ENCODE results near the gene ORC3. TPM values are rescaled to one million over a fixed set of nuclear protein-coding genes. Genes with fewer than 3 reads are reported as not detected.

The ORC3 gene
- total and polyA plus RNA-seq, 2 donors (not counting 3 experiments of a cell fraction or from before 2014, with no cell fraction given): 9.2 to 17.9 TPM

DNA sequence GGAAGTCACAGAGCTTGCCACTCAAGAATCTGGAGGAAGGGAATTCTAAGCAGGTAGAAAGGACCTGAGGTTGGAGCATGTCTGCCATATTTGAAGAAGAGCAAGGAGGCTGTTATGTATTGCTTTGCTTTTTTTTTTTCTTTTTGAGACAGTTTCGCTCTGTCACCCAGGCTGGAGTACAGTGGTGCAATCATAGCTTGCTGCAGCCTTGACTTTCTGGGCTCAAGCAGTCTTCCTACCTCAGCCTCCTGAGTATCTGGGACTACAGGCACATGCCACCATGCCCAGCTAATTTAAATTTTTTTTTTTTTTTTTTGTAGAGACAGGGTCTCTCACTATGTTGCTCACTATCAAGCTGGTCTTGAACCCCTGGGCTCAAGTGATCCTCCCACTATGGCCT lies 40.8 kb downstream of the ORC3 start:
- CTCF ChIA-PET: interaction anchor here (0.6 kb wide), 2 partner anchors 13 to 280 kb away, joined by 3 read pairs; no protein-coding TSS in a partner anchor
- TF ChIP-seq JUN (IDR thresholded peaks at IDR 0.05; ENCODE audit: borderline replicate concordance, insufficient read depth, insufficient read length, low read depth): no peak

DNA sequence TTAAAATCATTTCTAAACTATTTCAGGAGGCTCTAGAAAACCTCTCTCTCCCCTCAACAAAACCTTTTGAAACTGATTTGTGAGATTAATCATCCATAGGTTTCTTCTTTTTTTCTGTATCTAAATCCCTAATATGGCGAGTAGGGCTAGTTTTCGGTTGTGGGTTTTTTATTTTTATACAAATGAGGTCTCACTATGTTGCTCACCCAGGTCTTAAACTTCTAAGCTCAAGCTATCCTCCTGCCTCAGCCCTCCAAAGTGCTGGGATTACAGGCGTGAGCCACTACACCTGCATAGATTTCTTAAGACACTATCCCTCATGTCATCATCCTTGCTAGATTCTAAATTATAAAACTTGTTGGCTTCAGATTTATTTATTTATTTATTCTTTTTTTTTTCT lies 43.9 kb downstream of the ORC3 start:
- dilution Hi-C loops (cut with MboI; ENCODE audit: extremely low pct_ligation_motif_present, low sequenced_read_pairs) (no loop called here), intact Hi-C loops (cut with micrococcal nuclease) (no loop called here)
- TF ChIP-seq POLR2AphosphoS5 (IDR thresholded peaks at IDR 0.05; ENCODE audit: insufficient read depth, low read depth, low read length): no peak
- no peak for TF ChIP-seq MYC (IDR thresholded peaks at IDR 0.05; ENCODE audit: low read depth, low read length)
- TF ChIP-seq, protein P1, sequence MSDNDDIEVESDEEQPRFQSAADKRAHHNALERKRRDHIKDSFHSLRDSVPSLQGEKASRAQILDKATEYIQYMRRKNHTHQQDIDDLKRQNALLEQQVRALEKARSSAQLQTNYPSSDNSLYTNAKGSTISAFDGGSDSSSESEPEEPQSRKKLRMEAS (IDR thresholded peaks at IDR 0.05; ENCODE audit: insufficient read depth, insufficient read length): no peak
- TF ChIP-seq POLR2A (IDR thresholded peaks at IDR 0.05; ENCODE audit: low read depth, low read length): no peak
- TF ChIP-seq, protein P2, sequence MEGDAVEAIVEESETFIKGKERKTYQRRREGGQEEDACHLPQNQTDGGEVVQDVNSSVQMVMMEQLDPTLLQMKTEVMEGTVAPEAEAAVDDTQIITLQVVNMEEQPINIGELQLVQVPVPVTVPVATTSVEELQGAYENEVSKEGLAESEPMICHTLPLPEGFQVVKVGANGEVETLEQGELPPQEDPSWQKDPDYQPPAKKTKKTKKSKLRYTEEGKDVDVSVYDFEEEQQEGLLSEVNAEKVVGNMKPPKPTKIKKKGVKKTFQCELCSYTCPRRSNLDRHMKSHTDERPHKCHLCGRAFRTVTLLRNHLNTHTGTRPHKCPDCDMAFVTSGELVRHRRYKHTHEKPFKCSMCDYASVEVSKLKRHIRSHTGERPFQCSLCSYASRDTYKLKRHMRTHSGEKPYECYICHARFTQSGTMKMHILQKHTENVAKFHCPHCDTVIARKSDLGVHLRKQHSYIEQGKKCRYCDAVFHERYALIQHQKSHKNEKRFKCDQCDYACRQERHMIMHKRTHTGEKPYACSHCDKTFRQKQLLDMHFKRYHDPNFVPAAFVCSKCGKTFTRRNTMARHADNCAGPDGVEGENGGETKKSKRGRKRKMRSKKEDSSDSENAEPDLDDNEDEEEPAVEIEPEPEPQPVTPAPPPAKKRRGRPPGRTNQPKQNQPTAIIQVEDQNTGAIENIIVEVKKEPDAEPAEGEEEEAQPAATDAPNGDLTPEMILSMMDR (IDR thresholded peaks at IDR 0.05; ENCODE audit: extremely low read depth in 1 of 2, insufficient read depth in 1 of 2, low read depth in 1 of 2, low read length in 2 of 2): no peak
- TF ChIP-seq GATA2 (IDR thresholded peaks at IDR 0.05; ENCODE audit: insufficient read depth, insufficient read length, low read depth, low read length): no peak
- TF ChIP-seq FOS (IDR thresholded peaks at IDR 0.05; ENCODE audit: borderline replicate concordance, insufficient read depth, low read length): no peak
- no peak for TF ChIP-seq EZH2 (IDR thresholded peaks at IDR 0.05; ENCODE audit: borderline replicate concordance, low read depth, low read length, severe bottlenecking)
- no peak for TF ChIP-seq JUN (IDR thresholded peaks at IDR 0.05; ENCODE audit: borderline replicate concordance, insufficient read depth, insufficient read length, low read depth)
- Histone ChIP-seq H3K9me1 (replicated peaks; ENCODE audit: control insufficient read depth, extremely low read depth, insufficient read depth, low read length) (no peaks in the 10 kb centered on the region), H3K4me1 (ENCODE audit: control insufficient read depth, extremely low read depth, insufficient read depth, low read length) (no peaks in the 10 kb centered on the region), H3K27me3 (ENCODE audit: control insufficient read depth in 2 of 2, insufficient read depth in 2 of 2, low read length in 2 of 2) (no peaks in the 10 kb centered on the region), H3K27ac (ENCODE audit: insufficient read depth, low read depth, low read length) (no peak overlapping the region), H2AFZ (ENCODE audit: low read depth, low read length) (no peak overlapping the region), H3K9ac (replicated peaks; ENCODE audit: extremely low read depth, insufficient read depth, low read length) (no peak overlapping the region), H3K9me3 (replicated peaks; ENCODE audit: control insufficient read depth, insufficient read depth, low read length) (no peaks in the 10 kb centered on the region), H3K4me2 (ENCODE audit: insufficient read depth, low read length) (no peak overlapping the region), H3K4me3 (replicated peaks in 1 of 3; ENCODE audit: insufficient read depth in 1 of 3, low read depth in 1 of 3, low read length in 3 of 3) (no peak overlapping the region), H3K36me3 (ENCODE audit: control insufficient read depth in 2 of 2, extremely low read depth in 1 of 2, insufficient read depth in 2 of 2, low read length in 2 of 2) (no peaks in the 10 kb centered on the region), H3K79me2 (ENCODE audit: control insufficient read depth, insufficient read depth, low read length) (no peaks in the 10 kb centered on the region), H4K20me1 (replicated peaks; ENCODE audit: control insufficient read depth, extremely low read depth, insufficient read depth, low read length) (no peaks in the 10 kb centered on the region)
- CTCF ChIA-PET: no interaction called here
- BruUV-seq (replicated peaks): no TSS peak
- DNase-seq (ENCODE audit: low read depth, low spot score) (no peak), FAIRE-seq (no peak)
- POLR2A ChIA-PET: no interaction called here

More for the DNA sequence above, 40.8 kb downstream of the ORC3 start:
- no peaks in the 10 kb centered on the region for H3K36me3 ChIP-seq (ENCODE audit: control insufficient read depth in 2 of 2, extremely low read depth in 1 of 2, insufficient read depth in 2 of 2, low read length in 2 of 2)
- DNase-seq (ENCODE audit: low read depth, low spot score) (no peak), FAIRE-seq (no peak)
- POLR2A ChIA-PET: interaction anchor here (0.6 to 0.7 kb wide), 2 partner anchors 12 to 467 kb away, joined by 3 read pairs; no protein-coding TSS in a partner anchor
- no peaks in the 10 kb centered on the region for H3K4me1 ChIP-seq (ENCODE audit: control insufficient read depth, extremely low read depth, insufficient read depth, low read length)
- no peak overlapping the region for H3K27ac ChIP-seq (ENCODE audit: insufficient read depth, low read depth, low read length)
- intact Hi-C loops (cut with micrococcal nuclease): no loop called here
- H3K9me1 ChIP-seq (replicated peaks; ENCODE audit: control insufficient read depth, extremely low read depth, insufficient read depth, low read length): no peaks in the 10 kb centered on the region
- no TSS peak for BruUV-seq (replicated peaks)
- no peak overlapping the region for H3K9ac ChIP-seq (replicated peaks; ENCODE audit: extremely low read depth, insufficient read depth, low read length)
- H3K27me3 ChIP-seq (ENCODE audit: control insufficient read depth in 2 of 2, insufficient read depth in 2 of 2, low read length in 2 of 2): no peaks in the 10 kb centered on the region
- no peaks in the 10 kb centered on the region for H3K79me2 ChIP-seq (ENCODE audit: control insufficient read depth, insufficient read depth, low read length)
- no peaks in the 10 kb centered on the region for H3K9me3 ChIP-seq (replicated peaks; ENCODE audit: control insufficient read depth, insufficient read depth, low read length)
- no peak overlapping the region for H3K4me2 ChIP-seq (ENCODE audit: insufficient read depth, low read length)
- H2AFZ ChIP-seq (ENCODE audit: low read depth, low read length): no peak overlapping the region
- H3K4me3 ChIP-seq (replicated peaks in 1 of 3; ENCODE audit: insufficient read depth in 1 of 3, low read depth in 1 of 3, low read length in 3 of 3): no peak overlapping the region
- dilution Hi-C loops (cut with MboI; ENCODE audit: extremely low pct_ligation_motif_present, low sequenced_read_pairs): no loop called here
- H4K20me1 ChIP-seq (replicated peaks; ENCODE audit: control insufficient read depth, extremely low read depth, insufficient read depth, low read length): no peaks in the 10 kb centered on the region
